Endothelial cell (in vitro differentiated cells): ENCODE results near the gene WDR48. TPM values are rescaled to one million over a fixed set of nuclear protein-coding genes. Genes with fewer than 3 reads are reported as not detected.

ENCODE experiments used
- DNase-seq: peaks from one replicate; pipeline ENCODE4 v3.0.0; 2021; ENCODE audit warnings: low spot score
- H3K27ac Mint-ChIP-seq: one replicate; pipeline ENCODE4 v1.8.0; 2021; ENCODE audit warnings: mixed read lengths, inconsistent platforms; ENCODE audit not compliant: unreplicated experiment
- H3K27me3 Mint-ChIP-seq: one replicate; pipeline ENCODE4 v1.8.0; 2021; ENCODE audit warnings: mild to moderate bottlenecking, moderate library complexity, mixed read lengths, inconsistent platforms; ENCODE audit not compliant: unreplicated experiment
- H3K36me3 Mint-ChIP-seq: one replicate; pipeline ENCODE4 v1.8.0; 2021; ENCODE audit warnings: mild to moderate bottlenecking, low read depth, mixed read lengths, inconsistent platforms; ENCODE audit not compliant: unreplicated experiment
- H3K4me1 Mint-ChIP-seq: one replicate; pipeline ENCODE4 v1.8.0; 2021; ENCODE audit warnings: mild to moderate bottlenecking, mixed read lengths, inconsistent platforms; ENCODE audit not compliant: unreplicated experiment
- H3K4me3 Mint-ChIP-seq: one replicate; pipeline ENCODE4 v1.8.0; 2021; ENCODE audit warnings: mild to moderate bottlenecking, mixed read lengths, inconsistent platforms; ENCODE audit not compliant: unreplicated experiment
- H3K9me3 Mint-ChIP-seq: one replicate; pipeline ENCODE4 v1.8.0; 2021; ENCODE audit warnings: mixed read lengths, inconsistent platforms; ENCODE audit not compliant: unreplicated experiment
- total RNA-seq: library from RNA; stranded (reverse); fragmentation: NEBNext Ultra II Directional; extraction: Animal tissue kit (Norgen Biotek cat#: 25700); gene quantifications from one replicate; pipeline ENCODE4 v1.2.1, GENCODE V29; 2021; ENCODE audit not compliant: unreplicated experiment
- TF ChIP-seq, protein P1 (sequence below): fragments of 200-600 bp; sonication (generic); IDR thresholded peaks from one replicate; pipeline ENCODE4 v1.5.0; 2021; ENCODE audit warnings: antibody characterized with exemption; ENCODE audit not compliant: unreplicated experiment

The WDR48 gene
- total RNA-seq, 1 donor from 2014 or later = 33.4 TPM

DNA sequence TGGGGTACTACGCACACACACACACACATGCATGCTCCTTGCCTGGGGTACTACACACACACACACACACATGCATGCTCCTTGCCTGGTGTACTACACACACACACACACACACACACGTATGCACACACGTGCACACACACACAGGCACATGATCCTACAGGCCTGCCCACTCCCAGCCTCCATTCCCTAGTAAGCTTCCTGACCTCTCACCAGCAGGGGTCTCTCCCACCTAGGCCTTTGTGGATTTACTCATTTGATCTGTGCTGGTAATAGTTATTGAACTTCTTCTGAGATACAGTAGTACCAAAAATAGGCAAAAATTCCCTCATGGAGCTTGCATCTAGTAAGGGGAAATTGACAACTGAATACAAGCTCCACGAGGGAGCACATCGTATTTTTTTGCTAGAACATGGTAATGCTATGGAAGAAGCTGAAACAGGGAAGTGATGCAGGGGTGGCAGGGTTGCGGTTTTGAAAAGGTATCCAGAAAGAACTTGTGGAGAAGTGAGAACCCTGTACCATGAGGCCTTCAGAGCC lies 74.8 kb downstream of the WDR48 start:
- no peaks in the 10 kb centered on the region for H3K9me3 Mint-ChIP-seq
- TF ChIP-seq, protein P1, sequence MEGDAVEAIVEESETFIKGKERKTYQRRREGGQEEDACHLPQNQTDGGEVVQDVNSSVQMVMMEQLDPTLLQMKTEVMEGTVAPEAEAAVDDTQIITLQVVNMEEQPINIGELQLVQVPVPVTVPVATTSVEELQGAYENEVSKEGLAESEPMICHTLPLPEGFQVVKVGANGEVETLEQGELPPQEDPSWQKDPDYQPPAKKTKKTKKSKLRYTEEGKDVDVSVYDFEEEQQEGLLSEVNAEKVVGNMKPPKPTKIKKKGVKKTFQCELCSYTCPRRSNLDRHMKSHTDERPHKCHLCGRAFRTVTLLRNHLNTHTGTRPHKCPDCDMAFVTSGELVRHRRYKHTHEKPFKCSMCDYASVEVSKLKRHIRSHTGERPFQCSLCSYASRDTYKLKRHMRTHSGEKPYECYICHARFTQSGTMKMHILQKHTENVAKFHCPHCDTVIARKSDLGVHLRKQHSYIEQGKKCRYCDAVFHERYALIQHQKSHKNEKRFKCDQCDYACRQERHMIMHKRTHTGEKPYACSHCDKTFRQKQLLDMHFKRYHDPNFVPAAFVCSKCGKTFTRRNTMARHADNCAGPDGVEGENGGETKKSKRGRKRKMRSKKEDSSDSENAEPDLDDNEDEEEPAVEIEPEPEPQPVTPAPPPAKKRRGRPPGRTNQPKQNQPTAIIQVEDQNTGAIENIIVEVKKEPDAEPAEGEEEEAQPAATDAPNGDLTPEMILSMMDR = no peak
- no peak overlapping the region for H3K27ac Mint-ChIP-seq
- peaks cover 6% of the 10 kb centered on the region for H3K27me3 Mint-ChIP-seq
- peaks cover 29% of the 10 kb centered on the region for H3K36me3 Mint-ChIP-seq
- peaks cover 15% of the 10 kb centered on the region for H3K4me1 Mint-ChIP-seq
- peak overlapping the region; percentile 52 for H3K4me3 Mint-ChIP-seq
- DNase-seq = peak; percentile 55

DNA sequence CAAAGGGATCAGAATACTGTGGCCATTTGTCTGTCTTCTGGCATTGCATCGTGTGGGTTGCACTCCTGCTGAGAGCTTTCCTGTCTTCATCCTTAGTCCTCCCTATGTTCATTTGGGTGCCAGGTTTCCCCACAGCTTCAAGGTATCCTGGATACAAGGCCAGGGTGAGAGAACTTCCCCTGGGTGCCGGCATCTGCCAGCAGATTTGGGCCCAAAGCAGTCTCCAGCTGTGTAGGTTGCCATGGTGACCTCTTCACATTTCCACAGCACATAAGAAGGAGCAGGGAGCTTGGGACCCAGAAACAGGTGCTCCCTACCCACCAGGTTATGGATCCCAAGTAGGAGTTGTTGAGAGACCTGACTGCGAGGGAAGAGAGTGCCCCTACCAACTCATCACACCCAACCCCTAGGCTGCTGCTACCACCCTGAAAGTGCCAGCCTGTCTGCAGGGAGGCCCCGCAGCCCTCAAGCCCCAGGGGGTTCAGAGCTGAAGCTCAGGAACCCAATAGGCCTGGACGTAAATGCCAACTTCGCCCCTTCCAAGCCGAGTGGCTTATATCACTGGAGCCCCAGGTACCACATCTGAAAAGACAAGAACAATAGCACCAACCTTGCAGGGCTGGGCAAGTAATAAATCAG lies 75.6 kb downstream of the WDR48 start:
- Mint-ChIP-seq H3K27ac (no peak overlapping the region), H3K4me3 (no peak overlapping the region), H3K9me3 (no peaks in the 10 kb centered on the region), H3K4me1 (peaks cover 17% of the 10 kb centered on the region), H3K27me3 (peaks cover 9% of the 10 kb centered on the region), H3K36me3 (peaks cover 30% of the 10 kb centered on the region)
- TF ChIP-seq, protein P1 = no peak
- DNase-seq = no peak

DNA sequence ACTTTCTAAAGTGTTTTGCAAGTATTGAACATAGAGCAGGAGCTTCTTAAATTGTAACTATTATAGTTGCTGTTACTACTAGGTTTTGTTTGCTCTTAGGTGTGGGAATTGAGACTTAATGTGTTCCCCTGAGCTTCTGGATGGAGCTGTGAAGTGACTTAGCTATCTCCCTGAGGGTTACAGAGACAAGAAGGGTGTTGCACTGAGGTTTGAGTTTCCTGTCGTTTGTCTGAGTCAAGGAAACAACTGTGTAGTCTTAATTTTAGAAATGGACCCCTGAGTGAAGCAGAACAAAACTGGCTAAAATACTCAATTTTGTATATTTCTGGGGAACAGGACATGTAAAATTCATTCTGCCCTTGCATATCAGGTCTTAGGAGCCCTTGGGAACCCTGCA lies 76.1 kb downstream of the WDR48 start:
- no peak overlapping the region for H3K27ac Mint-ChIP-seq
- peaks cover 33% of the 10 kb centered on the region for H3K36me3 Mint-ChIP-seq
- peaks cover 9% of the 10 kb centered on the region for H3K27me3 Mint-ChIP-seq
- TF ChIP-seq, protein P1 = no peak
- no peaks in the 10 kb centered on the region for H3K9me3 Mint-ChIP-seq
- no peak overlapping the region for H3K4me3 Mint-ChIP-seq
- H3K4me1 Mint-ChIP-seq = peaks cover 17% of the 10 kb centered on the region
- DNase-seq = no peak

DNA sequence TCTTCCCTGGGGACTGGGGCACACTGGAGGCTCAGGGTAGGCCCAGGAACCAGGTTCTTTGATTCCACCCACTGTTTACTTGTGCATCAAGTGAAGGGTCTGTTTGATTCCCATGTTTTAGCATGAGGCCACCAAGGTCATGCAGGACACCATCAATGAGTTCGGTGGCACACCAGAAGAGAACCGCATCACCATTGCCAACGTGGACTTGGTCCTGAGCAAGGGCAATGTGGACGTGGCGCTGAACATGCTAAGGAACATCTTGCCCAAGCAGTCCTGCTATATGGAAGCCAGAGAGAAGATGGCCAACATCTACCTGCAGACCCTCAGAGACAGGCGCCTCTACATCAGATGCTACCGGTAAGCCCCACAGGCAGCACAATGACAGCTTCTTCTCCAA lies 77.1 kb downstream of the WDR48 start:
- no peak for DNase-seq
- H3K4me3 Mint-ChIP-seq = no peak overlapping the region
- no peak overlapping the region for H3K27ac Mint-ChIP-seq
- H3K9me3 Mint-ChIP-seq = no peaks in the 10 kb centered on the region
- TF ChIP-seq, protein P1 = no peak
- H3K36me3 Mint-ChIP-seq = peaks cover 40% of the 10 kb centered on the region
- peaks cover 24% of the 10 kb centered on the region for H3K4me1 Mint-ChIP-seq
- H3K27me3 Mint-ChIP-seq = peaks cover 14% of the 10 kb centered on the region

DNA sequence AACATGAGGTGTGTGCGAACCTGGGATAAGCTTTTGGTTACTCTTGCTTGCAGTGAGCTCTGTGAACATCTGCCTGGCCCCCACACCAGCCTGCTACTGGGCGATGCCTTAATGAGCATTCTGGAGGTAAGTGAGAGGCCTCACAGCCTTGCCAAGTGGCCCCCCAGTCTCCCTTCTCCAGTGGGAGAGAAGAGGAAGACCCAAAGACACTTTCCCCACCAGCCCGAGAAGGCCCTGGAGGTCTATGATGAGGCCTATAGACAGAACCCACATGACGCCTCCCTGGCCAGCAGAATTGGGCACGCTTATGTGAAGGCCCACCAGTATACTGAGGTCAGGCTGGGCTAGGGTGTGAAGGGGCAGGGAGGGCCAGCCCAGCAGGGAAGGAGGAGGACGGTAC lies 78.2 kb downstream of the WDR48 start:
- Mint-ChIP-seq H3K4me3 (no peak overlapping the region), H3K36me3 (peaks cover 42% of the 10 kb centered on the region), H3K27ac (no peak overlapping the region), H3K9me3 (no peaks in the 10 kb centered on the region), H3K27me3 (peaks cover 15% of the 10 kb centered on the region), H3K4me1 (peaks cover 32% of the 10 kb centered on the region)
- DNase-seq = no peak
- TF ChIP-seq, protein P1 = no peak
